ENCODE results near the gene IL10RA.
"Not testable (repeated sequence)": the region's sequence is repeated elsewhere in the genome, so short reads cannot be mapped to it uniquely, and the experiment has no call there.

IL10RA gene

DNA sequence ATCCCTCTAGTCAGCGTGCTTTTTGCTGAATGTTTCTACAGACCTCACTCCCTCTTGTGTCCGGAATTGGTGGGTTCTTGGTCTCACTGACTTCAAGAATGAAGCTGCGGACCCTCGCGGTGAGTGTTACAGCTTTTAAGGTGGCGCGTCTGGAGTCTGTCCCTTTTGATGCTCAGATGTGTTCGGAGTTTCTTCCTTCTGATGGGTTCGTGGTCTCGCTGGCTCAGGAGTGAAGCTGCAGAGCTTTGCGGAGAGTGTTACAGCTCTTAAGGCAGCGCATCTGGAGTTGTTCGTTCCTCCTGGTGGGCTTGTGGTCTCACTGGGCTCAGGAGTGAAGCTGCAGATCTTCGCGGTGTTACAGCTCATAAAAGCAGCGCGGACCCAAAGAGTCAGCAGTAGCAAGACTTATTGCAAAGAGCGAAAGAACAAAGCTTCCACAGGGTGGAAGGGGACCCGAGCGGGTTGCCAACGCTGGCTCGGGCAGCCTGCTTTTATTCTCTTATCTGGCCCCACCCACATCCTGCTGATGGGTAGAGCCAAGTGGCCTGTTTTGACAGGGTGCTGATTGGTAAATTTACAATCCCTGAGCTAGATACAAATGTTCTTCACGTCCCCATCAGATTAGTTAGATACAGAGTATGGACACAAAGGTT lies 8.5 kb upstream of the IL10RA start:
- peaks cover 10 to 11% of the 10 kb centered on the region in 2 donors for H3K4me1 ChIP-seq (ENCODE audit: control insufficient read depth in 2 of 2, insufficient read depth in 2 of 2, low read length in 2 of 2)
- H3K27ac ChIP-seq (ENCODE audit: low read depth in 2 of 2, low read length in 2 of 2); H3K36me3 ChIP-seq (ENCODE audit: control insufficient read depth in 2 of 2, insufficient read depth in 2 of 2, low read length in 2 of 2); H3K9me3 ChIP-seq (ENCODE audit: control insufficient read depth in 2 of 2, low read length in 2 of 2); H3K27me3 ChIP-seq (ENCODE audit: control insufficient read depth in 2 of 2, insufficient read depth in 2 of 2, low read length in 2 of 2); H3K4me3 ChIP-seq (ENCODE audit: low read length in 2 of 2); H3K9ac ChIP-seq (ENCODE audit: low read depth in 1 of 2, low read length in 2 of 2): not testable (repeated sequence)

DNA sequence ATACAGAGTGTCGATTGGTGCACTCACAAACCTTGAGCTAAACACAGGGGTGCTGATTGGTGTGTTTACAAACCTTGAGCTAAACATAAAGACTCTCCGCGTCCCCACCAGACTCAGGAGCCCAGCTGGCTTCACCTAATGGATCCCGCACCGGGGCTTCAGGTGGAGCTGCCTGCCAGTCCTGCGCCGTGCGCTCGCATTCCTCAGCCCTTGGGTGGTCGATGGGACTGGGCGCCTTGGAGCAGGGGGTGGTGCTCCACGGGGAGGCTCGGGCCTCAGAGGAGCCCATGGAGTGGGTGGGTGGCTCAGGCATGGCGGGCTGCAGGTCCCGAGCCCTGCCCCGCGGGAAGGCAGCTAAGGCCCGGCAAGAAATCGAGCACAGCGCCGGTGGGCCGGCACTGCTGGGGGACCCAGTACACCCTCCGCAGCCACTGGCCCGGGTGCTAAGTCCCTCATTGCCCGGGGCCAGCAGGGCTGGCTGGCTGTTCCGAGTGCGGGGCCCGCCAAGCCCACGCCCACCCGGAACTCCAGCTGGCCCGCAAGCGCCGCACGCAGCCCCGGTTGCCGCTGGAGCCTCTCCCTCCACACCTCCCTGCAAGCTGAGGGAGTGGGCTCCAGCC lies 7.8 kb upstream of the IL10RA start:
- not testable (repeated sequence) for H3K4me1 ChIP-seq (ENCODE audit: control insufficient read depth in 2 of 2, insufficient read depth in 2 of 2, low read length in 2 of 2); H3K9me3 ChIP-seq (ENCODE audit: control insufficient read depth in 2 of 2, low read length in 2 of 2); H3K9ac ChIP-seq (ENCODE audit: low read depth in 1 of 2, low read length in 2 of 2); H3K4me3 ChIP-seq (ENCODE audit: low read length in 2 of 2); H3K27ac ChIP-seq (ENCODE audit: low read depth in 2 of 2, low read length in 2 of 2); H3K27me3 ChIP-seq (ENCODE audit: control insufficient read depth in 2 of 2, insufficient read depth in 2 of 2, low read length in 2 of 2); H3K36me3 ChIP-seq (ENCODE audit: control insufficient read depth in 2 of 2, insufficient read depth in 2 of 2, low read length in 2 of 2)

GRCh38 chr11:117978991-117979390 lies 7.2 kb upstream of the IL10RA start:
- Histone ChIP-seq H3K36me3 (ENCODE audit: control insufficient read depth in 2 of 2, insufficient read depth in 2 of 2, low read length in 2 of 2) (no peaks in the 10 kb centered on the region), H3K4me1 (ENCODE audit: control insufficient read depth in 2 of 2, insufficient read depth in 2 of 2, low read length in 2 of 2) (no peaks in the 10 kb centered on the region), H3K9ac (ENCODE audit: low read depth in 1 of 2, low read length in 2 of 2) (peak overlapping the region in 1 of 2 donors; percentile 6), H3K4me3 (ENCODE audit: low read length in 2 of 2) (no peak overlapping the region), H3K27me3 (ENCODE audit: control insufficient read depth in 2 of 2, insufficient read depth in 2 of 2, low read length in 2 of 2) (no peaks in the 10 kb centered on the region), H3K9me3 (ENCODE audit: control insufficient read depth in 2 of 2, low read length in 2 of 2) (no peaks in the 10 kb centered on the region), H3K27ac (ENCODE audit: low read depth in 2 of 2, low read length in 2 of 2) (no peak overlapping the region)

GRCh38 chr11:117979481-117980211 lies 6.5 kb upstream of the IL10RA start:
- Histone ChIP-seq H3K27ac (ENCODE audit: low read depth in 2 of 2, low read length in 2 of 2) (peak overlapping the region; percentile 20 to 29), H3K36me3 (ENCODE audit: control insufficient read depth in 2 of 2, insufficient read depth in 2 of 2, low read length in 2 of 2) (no peaks in the 10 kb centered on the region), H3K4me3 (ENCODE audit: low read length in 2 of 2) (no peak overlapping the region), H3K9ac (ENCODE audit: low read depth in 1 of 2, low read length in 2 of 2) (peak overlapping the region in 1 of 2 donors; percentile 6), H3K4me1 (ENCODE audit: control insufficient read depth in 2 of 2, insufficient read depth in 2 of 2, low read length in 2 of 2) (no peaks in the 10 kb centered on the region), H3K27me3 (ENCODE audit: control insufficient read depth in 2 of 2, insufficient read depth in 2 of 2, low read length in 2 of 2) (no peaks in the 10 kb centered on the region), H3K9me3 (ENCODE audit: control insufficient read depth in 2 of 2, low read length in 2 of 2) (no peaks in the 10 kb centered on the region)

DNA sequence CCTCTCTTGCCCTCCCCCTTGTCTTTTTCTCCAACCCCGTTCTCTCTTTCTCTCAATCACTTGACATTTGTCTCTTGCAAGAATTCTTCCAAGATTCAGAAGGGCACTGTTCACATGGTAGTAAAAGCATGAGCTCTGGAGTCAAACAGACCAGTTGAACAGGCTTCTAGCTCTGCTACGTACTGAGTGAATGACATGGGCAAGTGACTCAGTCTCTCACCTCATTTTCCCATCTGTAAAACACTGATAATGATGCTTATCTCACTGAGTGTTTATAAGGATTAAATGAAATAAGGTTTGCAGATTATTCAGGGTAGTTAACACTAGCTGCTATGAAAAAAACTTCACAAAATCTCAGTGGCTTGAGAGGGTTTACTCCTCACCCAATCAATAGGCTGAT lies 5.9 kb upstream of the IL10RA start:
- H3K27ac ChIP-seq (ENCODE audit: low read depth in 2 of 2, low read length in 2 of 2): peak overlapping the region in 1 of 2 donors; percentile 20

DNA sequence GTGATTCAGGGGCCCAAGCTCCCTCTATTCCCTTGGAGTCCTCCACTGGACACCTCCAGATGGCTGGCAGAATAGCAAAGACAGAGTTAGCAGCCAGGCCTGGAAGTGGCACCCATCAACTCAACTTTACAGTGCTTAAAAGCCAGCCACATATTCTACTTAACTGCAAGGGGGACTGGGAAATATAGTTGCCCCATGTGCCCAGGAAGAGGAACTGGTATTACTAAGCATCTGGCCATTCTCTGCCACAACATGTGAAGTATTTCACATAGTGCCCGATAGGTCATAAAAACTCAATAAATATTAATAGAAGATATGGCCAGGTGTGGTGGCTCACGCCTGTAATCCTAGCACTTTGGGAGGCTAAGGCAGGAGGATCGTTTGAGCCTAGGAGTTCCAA lies 5.5 kb upstream of the IL10RA start:
- Histone ChIP-seq H3K9ac (ENCODE audit: low read depth in 1 of 2, low read length in 2 of 2) (no peak overlapping the region), H3K27ac (ENCODE audit: low read depth in 2 of 2, low read length in 2 of 2) (no peak overlapping the region), H3K36me3 (ENCODE audit: control insufficient read depth in 2 of 2, insufficient read depth in 2 of 2, low read length in 2 of 2) (no peaks in the 10 kb centered on the region), H3K27me3 (ENCODE audit: control insufficient read depth in 2 of 2, insufficient read depth in 2 of 2, low read length in 2 of 2) (no peaks in the 10 kb centered on the region), H3K4me3 (ENCODE audit: low read length in 2 of 2) (no peak overlapping the region), H3K4me1 (ENCODE audit: control insufficient read depth in 2 of 2, insufficient read depth in 2 of 2, low read length in 2 of 2) (peaks cover 0 to 2% of the 10 kb centered on the region in 2 donors), H3K9me3 (ENCODE audit: control insufficient read depth in 2 of 2, low read length in 2 of 2) (no peaks in the 10 kb centered on the region)

More for the DNA sequence above, 5.9 kb upstream of the IL10RA start:
- H3K9ac ChIP-seq (ENCODE audit: low read depth in 1 of 2, low read length in 2 of 2): no peak overlapping the region
- no peaks in the 10 kb centered on the region for H3K9me3 ChIP-seq (ENCODE audit: control insufficient read depth in 2 of 2, low read length in 2 of 2)
- H3K4me3 ChIP-seq (ENCODE audit: low read length in 2 of 2): no peak overlapping the region
- no peaks in the 10 kb centered on the region for H3K27me3 ChIP-seq (ENCODE audit: control insufficient read depth in 2 of 2, insufficient read depth in 2 of 2, low read length in 2 of 2)
- no peaks in the 10 kb centered on the region for H3K4me1 ChIP-seq (ENCODE audit: control insufficient read depth in 2 of 2, insufficient read depth in 2 of 2, low read length in 2 of 2)
- H3K36me3 ChIP-seq (ENCODE audit: control insufficient read depth in 2 of 2, insufficient read depth in 2 of 2, low read length in 2 of 2): no peaks in the 10 kb centered on the region

- H3K36me3 ChIP-seq (ENCODE audit: control insufficient read depth in 2 of 2, insufficient read depth in 2 of 2, low read length in 2 of 2): no peaks in the 10 kb centered on the region
- no peak overlapping the region for H3K4me3 ChIP-seq (ENCODE audit: low read length in 2 of 2)
- H3K27me3 ChIP-seq (ENCODE audit: control insufficient read depth in 2 of 2, insufficient read depth in 2 of 2, low read length in 2 of 2): peaks cover 0 to 2% of the 10 kb centered on the region in 2 donors
- no peak overlapping the region for H3K9ac ChIP-seq (ENCODE audit: low read depth in 1 of 2, low read length in 2 of 2)
- H3K4me1 ChIP-seq (ENCODE audit: control insufficient read depth in 2 of 2, insufficient read depth in 2 of 2, low read length in 2 of 2): peaks cover 3 to 9% of the 10 kb centered on the region in 2 donors
- H3K9me3 ChIP-seq (ENCODE audit: control insufficient read depth in 2 of 2, low read length in 2 of 2): no peaks in the 10 kb centered on the region
- H3K27ac ChIP-seq (ENCODE audit: low read depth in 2 of 2, low read length in 2 of 2): no peak overlapping the region
Measured at GRCh38 chr11:117983163-117983475, 3.1 kb upstream of the IL10RA start.

DNA sequence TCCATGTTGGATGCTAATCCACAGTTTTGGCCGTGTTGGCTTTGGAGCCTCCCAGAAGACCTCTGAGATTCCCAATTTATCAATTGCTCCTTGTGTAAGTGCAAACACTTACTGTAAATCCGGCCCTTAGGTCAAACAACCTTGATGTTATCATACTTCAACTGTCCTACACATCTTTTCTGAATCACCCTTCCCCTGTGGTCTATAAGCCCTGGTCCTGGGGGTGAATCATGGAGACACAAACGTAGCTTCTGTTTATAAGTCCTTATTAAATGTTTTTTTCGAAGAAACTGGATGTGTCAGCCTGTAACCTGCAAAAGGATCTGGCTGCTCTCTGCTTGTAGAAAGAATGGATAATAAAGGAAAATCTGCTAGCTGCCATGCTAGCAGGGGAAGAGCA lies 1.7 kb upstream of the IL10RA start:
- Histone ChIP-seq H3K9me3 (ENCODE audit: control insufficient read depth in 2 of 2, low read length in 2 of 2) (no peaks in the 10 kb centered on the region), H3K9ac (ENCODE audit: low read depth in 1 of 2, low read length in 2 of 2) (no peak overlapping the region), H3K4me3 (ENCODE audit: low read length in 2 of 2) (no peak overlapping the region), H3K4me1 (ENCODE audit: control insufficient read depth in 2 of 2, insufficient read depth in 2 of 2, low read length in 2 of 2) (peaks cover 5 to 9% of the 10 kb centered on the region in 2 donors), H3K36me3 (ENCODE audit: control insufficient read depth in 2 of 2, insufficient read depth in 2 of 2, low read length in 2 of 2) (peaks cover 0 to 4% of the 10 kb centered on the region in 2 donors), H3K27me3 (ENCODE audit: control insufficient read depth in 2 of 2, insufficient read depth in 2 of 2, low read length in 2 of 2) (peaks cover 0 to 2% of the 10 kb centered on the region in 2 donors), H3K27ac (ENCODE audit: low read depth in 2 of 2, low read length in 2 of 2) (no peak overlapping the region)

GRCh38 chr11:117986981-117987574 lies 884 bp downstream of the IL10RA start:
- Histone ChIP-seq H3K4me1 (ENCODE audit: control insufficient read depth in 2 of 2, insufficient read depth in 2 of 2, low read length in 2 of 2) (peaks cover 5 to 9% of the 10 kb centered on the region in 2 donors), H3K4me3 (ENCODE audit: low read length in 2 of 2) (peak overlapping the region; percentile 72 to 84), H3K27me3 (ENCODE audit: control insufficient read depth in 2 of 2, insufficient read depth in 2 of 2, low read length in 2 of 2) (peaks cover 0 to 2% of the 10 kb centered on the region in 2 donors), H3K9ac (ENCODE audit: low read depth in 1 of 2, low read length in 2 of 2) (peak overlapping the region; percentile 79 to 84), H3K9me3 (ENCODE audit: control insufficient read depth in 2 of 2, low read length in 2 of 2) (no peaks in the 10 kb centered on the region), H3K27ac (ENCODE audit: low read depth in 2 of 2, low read length in 2 of 2) (peak overlapping the region; percentile 78 to 93), H3K36me3 (ENCODE audit: control insufficient read depth in 2 of 2, insufficient read depth in 2 of 2, low read length in 2 of 2) (peaks cover 0 to 6% of the 10 kb centered on the region in 2 donors)

All from mucosa of rectum (tissue), 2 donors.